Measurements from ENCODE around the gene MAGEA2B. TPM values are rescaled to one million over a fixed set of nuclear protein-coding genes. Genes with fewer than 3 reads are reported as not detected.
"Not testable (repeated sequence)": the region's sequence is repeated elsewhere in the genome, so short reads cannot be mapped to it uniquely, and the experiment has no call there.

MAGEA2B gene
- total and polyA plus RNA-seq, 2 of the 8 experiments (the other 6 are each of a cell fraction or from before 2014, with no cell fraction given): 1.3 TPM; not detected in 1

- H4K91ac ChIP-seq (replicated peaks; ENCODE audit: insufficient read length, low read length); H2BK15ac ChIP-seq (ENCODE audit: low read length); H2BK5ac ChIP-seq (ENCODE audit: low read depth, low read length); H2AK5ac ChIP-seq (ENCODE audit: low read depth, low read length); CTCF ChIA-PET (ENCODE audit: partially characterized antibody); H3K9ac ChIP-seq (replicated peaks in 1 of 4; ENCODE audit: extremely low read depth in 1 of 4, low read depth in 3 of 4, low read length in 3 of 4); H4K5ac ChIP-seq (ENCODE audit: insufficient read length, low read depth, low read length); H3K79me2 ChIP-seq (ENCODE audit: control insufficient read depth in 1 of 2, insufficient read depth in 2 of 2, low read length in 2 of 2); DNase-seq (ENCODE audit: low read depth in 1 of 2, low spot score in 2 of 2); H2BK120ac ChIP-seq (replicated peaks; ENCODE audit: low read depth, low read length); H3K36me3 ChIP-seq (ENCODE audit: control insufficient read depth in 2 of 4, insufficient read depth in 4 of 4, low read length in 3 of 4); H2AFZ ChIP-seq (ENCODE audit: low read length); H2BK12ac ChIP-seq (ENCODE audit: low read depth, low read length); H3K14ac ChIP-seq (ENCODE audit: insufficient read length); H3K18ac ChIP-seq (ENCODE audit: extremely low read depth, low read length); H3K79me1 ChIP-seq (ENCODE audit: low read depth, low read length); H3K23ac ChIP-seq (ENCODE audit: insufficient read length); H3K27ac ChIP-seq (ENCODE audit: low read depth, low read length); H3K56ac ChIP-seq (replicated peaks; ENCODE audit: insufficient read length, low read depth, low read length); FAIRE-seq; H4K8ac ChIP-seq (ENCODE audit: extremely low read depth, insufficient read depth, low read length); H3K9me3 ChIP-seq (ENCODE audit: insufficient read depth in 2 of 2, low read depth in 1 of 2, low read length in 1 of 2); H3K4me1 ChIP-seq (replicated peaks in 1 of 4; ENCODE audit: control insufficient read depth in 3 of 4, insufficient read depth in 4 of 4, low read length in 3 of 4); H2BK20ac ChIP-seq (ENCODE audit: low read length); H3K27me3 ChIP-seq (replicated peaks in 1 of 4; ENCODE audit: control insufficient read depth in 3 of 4, extremely low read depth in 1 of 4, insufficient read depth in 3 of 4, low read length in 3 of 4); H3K4me3 ChIP-seq (ENCODE audit: extremely low read depth in 1 of 4, insufficient read depth in 2 of 4, low read depth in 3 of 4, low read length in 4 of 4); H3K23me2 ChIP-seq (ENCODE audit: low read depth, low read length); POLR2A ChIA-PET (ENCODE audit: partially characterized antibody); H4K20me1 ChIP-seq (replicated peaks in 1 of 2; ENCODE audit: control insufficient read depth in 1 of 2, insufficient read depth in 2 of 2, low read length in 2 of 2); H3K4me2 ChIP-seq (ENCODE audit: insufficient read depth in 1 of 2, low read depth in 2 of 2, low read length in 2 of 2); H3K4ac ChIP-seq (replicated peaks; ENCODE audit: insufficient read length, low read depth, low read length): not testable (repeated sequence)
- 100% methylated on average over 1 of the region's 7 CpGs; no CpG with 5 or more reads in 1 of the 2 experiments for WGBS, 2 experiments (ENCODE audit: extremely low coverage in 1 of 2, insufficient coverage in 1 of 2, insufficient read length in 1 of 2, insufficient replicate concordance in 2 of 2, low coverage in 1 of 2, low lambda C conversion rate in 2 of 2, missing lambda C conversion rate in 1 of 2)
Measured at GRCh38 chrX:152759544-152759943, 45.1 kb downstream of the MAGEA2B start.

- H4K5ac ChIP-seq (ENCODE audit: insufficient read length, low read depth, low read length); H2BK120ac ChIP-seq (replicated peaks; ENCODE audit: low read depth, low read length); FAIRE-seq; H3K27ac ChIP-seq (ENCODE audit: low read depth, low read length); H3K18ac ChIP-seq (ENCODE audit: extremely low read depth, low read length); H3K4ac ChIP-seq (replicated peaks; ENCODE audit: insufficient read length, low read depth, low read length); H4K20me1 ChIP-seq (replicated peaks in 1 of 2; ENCODE audit: control insufficient read depth in 1 of 2, insufficient read depth in 2 of 2, low read length in 2 of 2); H3K9ac ChIP-seq (replicated peaks in 1 of 4; ENCODE audit: extremely low read depth in 1 of 4, low read depth in 3 of 4, low read length in 3 of 4); DNase-seq (ENCODE audit: low read depth in 1 of 2, low spot score in 2 of 2); H3K4me3 ChIP-seq (ENCODE audit: extremely low read depth in 1 of 4, insufficient read depth in 2 of 4, low read depth in 3 of 4, low read length in 4 of 4); H3K79me2 ChIP-seq (ENCODE audit: control insufficient read depth in 1 of 2, insufficient read depth in 2 of 2, low read length in 2 of 2); H3K56ac ChIP-seq (replicated peaks; ENCODE audit: insufficient read length, low read depth, low read length); H3K27me3 ChIP-seq (replicated peaks in 1 of 4; ENCODE audit: control insufficient read depth in 3 of 4, extremely low read depth in 1 of 4, insufficient read depth in 3 of 4, low read length in 3 of 4); H3K9me3 ChIP-seq (ENCODE audit: insufficient read depth in 2 of 2, low read depth in 1 of 2, low read length in 1 of 2); H3K36me3 ChIP-seq (ENCODE audit: control insufficient read depth in 2 of 4, insufficient read depth in 4 of 4, low read length in 3 of 4); H2BK5ac ChIP-seq (ENCODE audit: low read depth, low read length); H2BK12ac ChIP-seq (ENCODE audit: low read depth, low read length); POLR2A ChIA-PET (ENCODE audit: partially characterized antibody); H3K14ac ChIP-seq (ENCODE audit: insufficient read length); H2BK20ac ChIP-seq (ENCODE audit: low read length); H3K4me2 ChIP-seq (ENCODE audit: insufficient read depth in 1 of 2, low read depth in 2 of 2, low read length in 2 of 2); H4K8ac ChIP-seq (ENCODE audit: extremely low read depth, insufficient read depth, low read length); H3K23me2 ChIP-seq (ENCODE audit: low read depth, low read length); CTCF ChIA-PET (ENCODE audit: partially characterized antibody); H2AFZ ChIP-seq (ENCODE audit: low read length); H2AK5ac ChIP-seq (ENCODE audit: low read depth, low read length); H3K79me1 ChIP-seq (ENCODE audit: low read depth, low read length); H2BK15ac ChIP-seq (ENCODE audit: low read length); H3K4me1 ChIP-seq (replicated peaks in 1 of 4; ENCODE audit: control insufficient read depth in 3 of 4, insufficient read depth in 4 of 4, low read length in 3 of 4); H3K23ac ChIP-seq (ENCODE audit: insufficient read length); H4K91ac ChIP-seq (replicated peaks; ENCODE audit: insufficient read length, low read length): not testable (repeated sequence)
- WGBS, 2 experiments (ENCODE audit: extremely low coverage in 1 of 2, insufficient coverage in 1 of 2, insufficient read length in 1 of 2, insufficient replicate concordance in 2 of 2, low coverage in 1 of 2, low lambda C conversion rate in 2 of 2, missing lambda C conversion rate in 1 of 2): 94% methylated on average over 2 of the region's 7 CpGs; no CpG with 5 or more reads in 1 of the 2 experiments
Measured at GRCh38 chrX:152761582-152761981, 47.2 kb downstream of the MAGEA2B start.
